Thyroid gland (tissue), 4 donors: Measurements from ENCODE around the gene LRRC47. TPM values are rescaled to one million over a fixed set of nuclear protein-coding genes. Genes with fewer than 3 reads are reported as not detected.
"Not testable (repeated sequence)": the region's sequence is repeated elsewhere in the genome, so short reads cannot be mapped to it uniquely, and the experiment has no call there.

Experiments used
- DNase-seq, 2 donors: peaks; one replicate each; pipeline ENCODE4 v3.0.0-alpha.2; 2019
- H3K27ac ChIP-seq, 3 donors: fragments of 200-600 bp; sonication (generic); 1 replicate in 2 of 3; 2 replicates in 1 of 3; pipeline ENCODE4 v1.5.1; 2016 to 2019; ENCODE audit warnings: mild to moderate bottlenecking in 1 of 3, moderate library complexity in 1 of 3
- H3K27me3 ChIP-seq: fragments of 200-600 bp; sonication (generic); one replicate; pipeline ENCODE4 v1.5.1; 2019
- H3K36me3 ChIP-seq, 2 donors: fragments of 200-600 bp; sonication (generic); one replicate each; pipeline ENCODE4 v1.5.1; 2016 to 2019
- H3K4me1 ChIP-seq, 2 donors: fragments of 200-600 bp; sonication (generic); one replicate each; pipeline ENCODE4 v1.5.1; 2017 to 2019
- H3K4me3 ChIP-seq, 3 donors: fragments of 200-600 bp; sonication (generic); replicated peaks in 1 of 3; 1 replicate in 2 of 3; 2 replicates in 1 of 3; pipeline ENCODE4 v1.5.1; 2016; ENCODE audit warnings: mild to moderate bottlenecking in 1 of 3
- H3K9me3 ChIP-seq: fragments of 200-600 bp; sonication (generic); one replicate; pipeline ENCODE4 v1.5.1; 2017
- CTCF ChIP-seq, 6 experiments: fragments of 200-600 bp in 3 of 6; fragments of 450-650 bp in 3 of 6; sonication (generic) in 3 of 6; IDR thresholded peaks; one replicate each; pipeline ENCODE4 v1.5.1; 2016 to 2019; ENCODE audit warnings: antibody characterized with exemption in 6 of 6, mild to moderate bottlenecking in 2 of 6, inconsistent platforms in 1 of 6, moderate library complexity in 1 of 6
- POLR2A ChIP-seq, 2 donors: fragments of 450-650 bp; IDR thresholded peaks; one replicate each; pipeline ENCODE4 v1.6.1; 2017; ENCODE audit warnings: antibody characterized with exemption in 2 of 2, mild to moderate bottlenecking in 2 of 2, moderate library complexity in 1 of 2
- WGBS, 2 donors: methylation state at CpG; one replicate each; pipeline ENCODE4 v1.1.5; 2017; 5-methylcytosine and 5-hydroxymethylcytosine counted together
- intact Hi-C: fragments of 100-400 bp; cut with DNase I; formaldehyde crosslinking; loops from one replicate; pipeline ENCODE4 v1.15.1; 2023
- total RNA-seq, 4 donors: library from RNA; depleted of rRNA; stranded (reverse); fragments of >200 nt; gene quantifications; one replicate each; pipeline ENCODE4 v1.2.3, GENCODE V29; 2016

Gene LRRC47
- total RNA-seq, 4 donors from 2014 or later: 38.7 to 45.2 (median 43.7) TPM

GRCh38 chr1:3753656-3754454, 42.4 kb downstream of the LRRC47 start:
- no peaks in the 10 kb centered on the region for H3K36me3 ChIP-seq

DNA sequence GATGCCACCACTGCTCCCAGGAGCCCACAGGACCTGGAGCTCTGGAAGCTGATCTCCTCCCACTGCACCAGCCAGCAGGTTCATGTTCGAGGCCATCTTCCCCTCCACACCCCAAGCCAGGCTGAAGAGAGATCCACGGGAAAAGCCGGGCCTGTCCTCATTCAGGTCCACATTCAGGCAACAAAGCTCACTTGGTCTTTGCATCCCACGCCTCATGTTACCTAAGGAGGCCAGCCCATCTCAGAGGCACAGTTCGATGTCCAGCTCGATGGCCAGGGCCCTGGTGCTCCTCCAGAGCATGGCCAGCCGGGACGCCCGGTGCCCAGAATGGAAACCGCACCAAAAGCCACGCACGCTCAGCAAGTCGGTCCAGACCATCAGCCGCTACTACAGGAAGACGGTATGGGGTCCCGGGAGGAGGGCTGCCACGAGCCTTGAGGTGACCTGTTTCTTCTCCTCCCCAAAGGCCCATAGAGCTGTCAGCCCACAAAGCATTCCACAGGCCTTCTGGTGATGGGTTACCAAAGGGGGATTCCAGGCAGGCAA, 43.8 kb downstream of the LRRC47 start, which contains the start of gene CCDC27:
TSS of gene CCDC27 (plus strand) at position 51 of the 546 bp plus-strand sequence. CDS start at position 83, 32 bp downstream.
- Histone ChIP-seq H3K36me3 (no peaks in the 10 kb centered on the region), H3K27me3 (no peaks in the 10 kb centered on the region), H3K27ac (no peak within 1 kb of the TSS), H3K4me1 (peaks cover 18 to 19% of the 10 kb centered on the region in 2 donors), H3K4me3 (no peak within 1 kb of the TSS), H3K9me3 (no peaks in the 10 kb centered on the region)
- no peak for DNase-seq
- intact Hi-C loops: no loop called here
- TF ChIP-seq POLR2A (IDR thresholded peaks at IDR 0.05): no peak
- no peak for TF ChIP-seq CTCF (IDR thresholded peaks at IDR 0.05)
- 84 to 89% methylated on average over 7 to 14 of the region's 17 CpGs for WGBS, 2 donors

More at GRCh38 chr1:3753656-3754454, 42.4 kb downstream of the LRRC47 start:
- WGBS, 2 donors: 84 to 93% methylated on average over 10 to 13 of the region's 20 CpGs
- H3K9me3 ChIP-seq: no peaks in the 10 kb centered on the region
- intact Hi-C loops: no loop called here
- no peak for DNase-seq
- no peak overlapping the region for H3K27ac ChIP-seq
- no peak overlapping the region for H3K4me3 ChIP-seq
- H3K27me3 ChIP-seq: no peaks in the 10 kb centered on the region
- no peak for TF ChIP-seq CTCF (IDR thresholded peaks at IDR 0.05)
- TF ChIP-seq POLR2A (IDR thresholded peaks at IDR 0.05): no peak
- peaks cover 8 to 9% of the 10 kb centered on the region in 2 donors for H3K4me1 ChIP-seq

DNA sequence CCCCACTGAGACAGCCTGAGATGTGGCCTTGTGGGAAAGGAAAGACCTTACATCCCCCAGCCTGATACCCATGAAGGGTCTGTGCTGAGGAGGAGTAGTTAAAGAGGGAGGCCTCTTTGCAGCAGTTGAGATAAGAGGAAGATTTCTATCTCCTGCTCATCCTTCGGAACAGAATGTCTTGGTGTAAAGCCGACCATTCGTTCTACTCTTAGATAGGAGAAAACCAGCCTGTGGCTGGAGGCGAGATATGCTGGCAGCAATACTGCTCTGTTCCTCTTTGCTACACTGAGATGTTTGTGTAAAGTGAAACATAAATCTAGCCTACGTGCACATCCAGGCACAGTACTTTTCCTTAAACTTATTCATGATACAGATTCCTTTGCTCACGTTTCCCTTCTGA, 45.6 kb downstream of the LRRC47 start:
- H3K27ac ChIP-seq: no peak overlapping the region
- TF ChIP-seq POLR2A (IDR thresholded peaks at IDR 0.05) (no peak), CTCF (IDR thresholded peaks at IDR 0.05) (no peak)
- no peak for DNase-seq
- no peaks in the 10 kb centered on the region for H3K27me3 ChIP-seq
- no peak overlapping the region for H3K4me3 ChIP-seq
- H3K9me3 ChIP-seq: no peaks in the 10 kb centered on the region
- H3K4me1 ChIP-seq: peaks cover 26 to 30% of the 10 kb centered on the region in 2 donors
- 83 to 86% methylated on average over 6 of the region's 6 CpGs for WGBS, 2 donors
- intact Hi-C loops: no loop called here
- no peaks in the 10 kb centered on the region for H3K36me3 ChIP-seq

DNA sequence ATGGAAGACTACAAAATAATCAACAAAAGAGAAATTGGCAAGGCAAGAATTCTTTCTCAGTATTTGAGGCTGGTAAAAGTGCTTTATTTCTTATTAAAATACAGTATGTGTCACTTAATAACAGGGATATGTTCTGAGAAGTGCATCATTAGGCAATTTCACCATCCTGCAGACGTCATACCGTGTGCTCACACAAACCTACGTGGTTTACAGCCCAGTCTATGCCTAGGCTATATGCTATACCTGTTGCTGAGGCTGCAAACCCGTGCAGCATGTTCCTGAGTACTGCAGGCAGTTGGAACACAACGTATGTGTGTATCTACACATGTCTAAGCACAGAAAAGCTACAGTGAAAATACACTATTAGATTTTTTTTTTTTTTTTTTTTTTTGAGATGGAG, 46.8 kb downstream of the LRRC47 start:
- DNase-seq: no peak
- peaks cover 26 to 30% of the 10 kb centered on the region in 2 donors for H3K4me1 ChIP-seq
- H3K9me3 ChIP-seq: no peaks in the 10 kb centered on the region
- intact Hi-C loops: no loop called here
- whole genome bisulfite sequencing, 2 donors: 70 to 77% methylated on average over 5 of the region's 5 CpGs
- no peaks in the 10 kb centered on the region for H3K27me3 ChIP-seq
- no peak overlapping the region for H3K27ac ChIP-seq
- H3K36me3 ChIP-seq: no peaks in the 10 kb centered on the region
- H3K4me3 ChIP-seq: no peak overlapping the region
- TF ChIP-seq POLR2A (IDR thresholded peaks at IDR 0.05) (no peak), CTCF (IDR thresholded peaks at IDR 0.05) (no peak)

- H3K4me1 ChIP-seq: peaks cover 26 to 30% of the 10 kb centered on the region in 2 donors
- peak overlapping the region in 1 of 3 donors; percentile 7 for H3K27ac ChIP-seq
- H3K9me3 ChIP-seq, H3K36me3 ChIP-seq, intact Hi-C loops, H3K4me3 ChIP-seq, H3K27me3 ChIP-seq: not testable (repeated sequence)
- DNase-seq: peak; percentile 84 to 90
- TF ChIP-seq POLR2A (IDR thresholded peaks at IDR 0.05): peak in 1 of 2 donors; percentile 16
- 30 to 49% methylated on average over 15 of the region's 15 CpGs for WGBS, 2 donors
Observed at GRCh38 chr1:3748316-3748900, 47.9 kb downstream of the LRRC47 start.
